MCF 10A (cell line): Measurements from ENCODE around the gene AGAP1. TPM values are rescaled to one million over a fixed set of nuclear protein-coding genes. Genes with fewer than 3 reads are reported as not detected.

Experiments
- BruUV-seq: library from RNA; stranded (reverse); fragments of 400-500 nt; replicated peaks from 2 replicates; lab custom pipeline; 2021; lab: Mats Ljungman, UMichigan
- CTCF ChIA-PET: fragments of 300-600 bp; sonication (Branson Sonifier 250); formaldehyde crosslinking; extraction: SDS; loops from one replicate; lab custom pipeline; 2021; ENCODE audit warnings: antibody characterized with exemption, inconsistent platforms; lab: Yijun Ruan, JAX
- POLR2A ChIA-PET: fragments of 300-600, 350-650 bp; sonication (Branson Sonifier 250); formaldehyde crosslinking; extraction: SDS; loops from one replicate; lab custom pipeline; 2020; ENCODE audit warnings: antibody characterized with exemption, inconsistent platforms; lab: Yijun Ruan, JAX
- DNase-seq: peaks from one replicate; pipeline ENCODE4 v3.0.0-alpha.2; 2018; ENCODE audit not compliant: unreplicated experiment
- H3K27ac Mint-ChIP-seq: one replicate; pipeline ENCODE4 v1.8.0; 2022; ENCODE audit warnings: mild to moderate bottlenecking, low read depth, mixed read lengths; ENCODE audit not compliant: unreplicated experiment
- H3K27me3 Mint-ChIP-seq: one replicate; pipeline ENCODE4 v1.8.0; 2022; ENCODE audit warnings: mixed read lengths; ENCODE audit not compliant: insufficient read depth, unreplicated experiment
- H3K36me3 Mint-ChIP-seq: one replicate; pipeline ENCODE4 v1.8.0; 2022; ENCODE audit warnings: mild to moderate bottlenecking, moderate library complexity, mixed read lengths; ENCODE audit not compliant: insufficient read depth, unreplicated experiment
- H3K4me1 Mint-ChIP-seq: one replicate; pipeline ENCODE4 v1.8.0; 2022; ENCODE audit warnings: mixed read lengths; ENCODE audit not compliant: insufficient read depth, unreplicated experiment
- H3K4me3 Mint-ChIP-seq: one replicate; pipeline ENCODE4 v1.8.0; 2022; ENCODE audit warnings: mild to moderate bottlenecking, moderate library complexity, mixed read lengths; ENCODE audit not compliant: unreplicated experiment
- H3K9me3 Mint-ChIP-seq: one replicate; pipeline ENCODE4 v1.8.0; 2022; ENCODE audit warnings: mixed read lengths; ENCODE audit not compliant: unreplicated experiment
- intact Hi-C: fragments of 100-400 bp; cut with micrococcal nuclease; formaldehyde crosslinking; loops from 2 replicates; pipeline ENCODE4 v1.14.1; 2022
- total RNA-seq: library from RNA; stranded (reverse); gene quantifications from 2 replicates; pipeline ENCODE4 v1.2.3, GENCODE V29; 2022
- TF ChIP-seq, protein P1 (sequence below): fragments of 200-600 bp; IDR thresholded peaks from one replicate; pipeline ENCODE4 v1.8.0; 2022; ENCODE audit warnings: antibody characterized with exemption, mild to moderate bottlenecking; ENCODE audit not compliant: unreplicated experiment

Gene AGAP1
- total RNA-seq, 1 experiment from 2014 or later, result 41.3 TPM

GRCh38 chr2:236179236-236180075, 685.6 kb downstream of the AGAP1 start:
- Mint-ChIP-seq H3K36me3 (no peaks in the 10 kb centered on the region), H3K27me3 (peaks cover 4% of the 10 kb centered on the region), H3K27ac (no peak overlapping the region), H3K4me3 (peak overlapping the region; percentile 65), H3K9me3 (no peaks in the 10 kb centered on the region), H3K4me1 (peaks cover 13% of the 10 kb centered on the region)
- no TSS peak for BruUV-seq
- TF ChIP-seq, protein P1, sequence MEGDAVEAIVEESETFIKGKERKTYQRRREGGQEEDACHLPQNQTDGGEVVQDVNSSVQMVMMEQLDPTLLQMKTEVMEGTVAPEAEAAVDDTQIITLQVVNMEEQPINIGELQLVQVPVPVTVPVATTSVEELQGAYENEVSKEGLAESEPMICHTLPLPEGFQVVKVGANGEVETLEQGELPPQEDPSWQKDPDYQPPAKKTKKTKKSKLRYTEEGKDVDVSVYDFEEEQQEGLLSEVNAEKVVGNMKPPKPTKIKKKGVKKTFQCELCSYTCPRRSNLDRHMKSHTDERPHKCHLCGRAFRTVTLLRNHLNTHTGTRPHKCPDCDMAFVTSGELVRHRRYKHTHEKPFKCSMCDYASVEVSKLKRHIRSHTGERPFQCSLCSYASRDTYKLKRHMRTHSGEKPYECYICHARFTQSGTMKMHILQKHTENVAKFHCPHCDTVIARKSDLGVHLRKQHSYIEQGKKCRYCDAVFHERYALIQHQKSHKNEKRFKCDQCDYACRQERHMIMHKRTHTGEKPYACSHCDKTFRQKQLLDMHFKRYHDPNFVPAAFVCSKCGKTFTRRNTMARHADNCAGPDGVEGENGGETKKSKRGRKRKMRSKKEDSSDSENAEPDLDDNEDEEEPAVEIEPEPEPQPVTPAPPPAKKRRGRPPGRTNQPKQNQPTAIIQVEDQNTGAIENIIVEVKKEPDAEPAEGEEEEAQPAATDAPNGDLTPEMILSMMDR, result no peak
- ChIA-PET CTCF (interaction anchor here (0.7 to 5.3 kb wide), 6 partner anchors 13 to 1444 kb away, joined by 3 to 52 read pairs (median 8); no protein-coding TSS in a partner anchor), POLR2A (no interaction called here)
- no peak for DNase-seq
- intact Hi-C loops, result loop anchor here (5.0 kb wide), 1 partner anchor 582 kb away; no protein-coding TSS in a partner anchor

DNA sequence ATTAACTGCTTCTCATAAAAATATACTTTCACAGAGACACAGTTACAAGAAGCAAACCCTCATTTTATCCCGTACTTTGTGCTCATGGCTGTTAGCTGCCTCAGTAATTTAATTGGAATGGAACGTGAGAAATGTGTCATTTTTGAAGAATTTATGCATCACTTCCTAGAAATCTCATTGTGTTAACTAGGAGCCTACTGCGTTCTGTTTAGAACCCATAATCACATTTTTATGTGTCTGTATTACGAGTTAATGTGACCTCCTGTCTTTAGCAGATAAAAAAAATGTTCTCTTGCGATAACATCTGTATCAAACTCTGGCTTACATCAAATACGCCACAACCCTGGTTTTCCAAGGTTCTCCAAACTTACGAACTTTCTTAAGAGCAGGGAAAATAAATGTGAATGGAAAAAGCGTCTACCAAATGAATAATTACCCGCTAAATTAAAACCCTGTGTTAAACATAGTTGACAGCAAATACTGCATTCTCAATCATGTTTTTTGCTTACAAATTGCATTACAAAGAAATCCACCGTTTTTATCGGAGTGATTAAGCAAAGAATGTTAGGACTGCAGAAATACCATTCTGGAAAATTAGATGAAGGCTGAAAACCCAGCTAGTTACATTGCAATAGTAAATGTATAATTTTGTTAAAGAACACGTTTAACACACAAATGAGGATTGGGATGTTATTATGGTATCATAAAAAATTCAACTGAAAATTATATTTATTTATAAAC, 686.4 kb downstream of the AGAP1 start:
- no peaks in the 10 kb centered on the region for H3K9me3 Mint-ChIP-seq
- peaks cover 13% of the 10 kb centered on the region for H3K4me1 Mint-ChIP-seq
- no TSS peak for BruUV-seq
- DNase-seq, result peak; percentile 27
- ChIA-PET POLR2A (interaction anchor here (0.9 to 1.6 kb wide), 2 partner anchors 8 to 401 kb away, joined by 3 read pairs; no protein-coding TSS in a partner anchor), CTCF (interaction anchor here (0.5 to 5.3 kb wide), 23 partner anchors 9 to 1444 kb away, joined by 3 to 52 read pairs (median 4); no protein-coding TSS in a partner anchor)
- peaks cover 4% of the 10 kb centered on the region for H3K36me3 Mint-ChIP-seq
- no peak overlapping the region for H3K27ac Mint-ChIP-seq
- intact Hi-C loops, result loop anchor here (5.0 kb wide), 1 partner anchor 583 kb away; no protein-coding TSS in a partner anchor
- TF ChIP-seq, protein P1, result no peak
- no peaks in the 10 kb centered on the region for H3K27me3 Mint-ChIP-seq
- peak overlapping the region; percentile 65 for H3K4me3 Mint-ChIP-seq

GRCh38 chr2:236180831-236181453, 687.1 kb downstream of the AGAP1 start:
- H3K4me1 Mint-ChIP-seq, result peaks cover 13% of the 10 kb centered on the region
- intact Hi-C loops, result loop anchor here (1.0 to 5.0 kb wide), 3 partner anchors 402 to 584 kb away; no protein-coding TSS in a partner anchor
- TF ChIP-seq, protein P1, result peak; percentile 57
- CTCF ChIA-PET, result interaction anchor here (0.5 to 5.3 kb wide), 26 partner anchors 8 to 577 kb away, joined by 3 to 52 read pairs (median 4); no protein-coding TSS in a partner anchor
- POLR2A ChIA-PET, result interaction anchor here (0.9 to 1.6 kb wide), 2 partner anchors 9 to 402 kb away, joined by 3 read pairs; no protein-coding TSS in a partner anchor
- H3K27me3 Mint-ChIP-seq, result no peaks in the 10 kb centered on the region
- no peak overlapping the region for H3K4me3 Mint-ChIP-seq
- peak; percentile 75 for DNase-seq
- H3K9me3 Mint-ChIP-seq, result no peaks in the 10 kb centered on the region
- BruUV-seq, result no TSS peak
- H3K27ac Mint-ChIP-seq, result no peak overlapping the region
- H3K36me3 Mint-ChIP-seq, result peaks cover 6% of the 10 kb centered on the region
